NAMALWA (cell line): Measurements from ENCODE around the gene ZNF48.

Experiments used
- DNase-seq: peaks from one replicate; pipeline ENCODE4 v3.0.0-alpha.2; 2015; ENCODE audit warnings: low spot score

ZNF48 gene

DNA sequence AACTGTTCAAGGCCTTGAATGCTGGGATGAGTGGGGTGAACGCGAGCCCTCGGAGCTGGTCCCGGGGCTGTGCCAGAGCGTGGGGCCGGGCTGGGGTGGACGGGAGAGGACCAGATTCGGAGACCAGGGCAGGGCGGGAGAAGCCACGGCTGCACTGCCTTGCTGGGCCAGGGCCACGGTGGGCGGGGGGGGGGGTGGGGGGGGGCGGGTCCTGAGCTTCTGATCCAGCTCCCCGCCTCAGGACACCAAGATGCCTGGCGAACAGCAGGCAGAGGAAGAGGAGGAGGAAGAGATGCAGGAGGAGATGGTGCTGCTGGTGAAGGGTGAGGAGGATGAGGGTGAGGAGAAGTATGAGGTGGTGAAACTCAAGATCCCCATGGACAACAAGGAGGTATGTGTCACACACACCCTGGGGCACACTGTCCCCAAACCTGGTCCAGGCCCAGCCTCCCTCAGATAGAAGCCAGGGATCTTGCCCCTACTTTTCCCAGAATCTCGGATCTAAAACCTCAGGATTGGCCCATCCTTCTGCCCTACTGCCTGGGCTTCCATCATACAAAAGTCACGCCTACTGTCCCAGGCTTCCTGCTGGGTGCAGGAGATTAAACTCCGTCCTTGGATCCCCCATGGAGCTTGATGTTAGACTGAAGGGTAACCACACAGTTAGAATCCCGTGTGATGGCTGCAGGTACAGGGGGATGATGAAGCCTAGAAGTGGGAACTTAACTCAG is 12.7 kb downstream of the ZNF48 start:
- peak; percentile 27 for DNase-seq

DNA sequence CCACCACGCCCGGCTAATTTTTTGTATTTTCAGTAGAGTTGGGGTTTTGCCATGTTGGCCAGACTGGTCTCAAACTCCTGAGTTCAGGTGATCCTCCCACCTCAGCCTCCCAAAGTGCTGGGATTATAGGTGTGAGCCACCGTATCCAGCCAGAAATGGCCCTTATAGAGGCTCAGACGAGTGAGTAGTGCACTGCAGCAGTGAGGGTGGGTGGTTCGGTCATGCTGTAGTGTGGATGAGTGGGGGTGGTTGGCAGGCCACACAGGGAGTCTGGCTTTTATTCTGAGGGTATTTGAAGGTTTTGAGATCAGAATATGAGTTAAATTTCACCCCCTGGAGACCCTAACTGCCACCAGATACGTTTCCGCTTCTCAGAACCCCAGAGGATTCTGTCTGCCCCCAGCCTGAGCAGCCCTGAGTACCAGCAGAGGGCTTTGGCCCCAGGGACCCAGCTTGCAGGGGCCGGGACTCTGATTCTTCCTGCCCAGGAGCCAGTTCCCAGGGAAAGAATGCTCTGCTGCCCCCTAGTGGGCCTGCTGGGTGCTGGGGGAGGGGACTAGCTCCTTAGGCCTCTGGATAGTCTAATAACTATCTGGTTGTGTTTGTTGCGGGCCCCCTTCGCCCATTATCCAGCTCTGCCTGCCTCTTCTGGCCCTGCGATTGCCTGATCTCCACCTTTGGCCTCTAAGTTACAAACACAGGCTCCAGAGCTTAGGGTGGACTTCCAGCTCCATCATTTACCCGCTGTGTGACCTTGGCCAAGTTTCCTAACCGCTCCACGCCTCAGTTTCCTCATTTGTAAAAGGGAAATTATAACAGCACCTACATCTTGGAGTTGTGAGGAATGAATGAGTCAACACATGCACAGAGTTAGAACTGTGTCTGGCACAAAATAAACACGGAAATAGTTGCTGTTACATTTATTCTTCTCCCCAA is 14.2 kb downstream of the ZNF48 start:
- DNase-seq, result peak; percentile 96

- no peak for DNase-seq
Measured at GRCh38 chr16:30413112-30413806, 18.0 kb downstream of the ZNF48 start.

GRCh38 chr16:30414159-30414558 is 18.9 kb downstream of the ZNF48 start:
- DNase-seq, result no peak

DNA sequence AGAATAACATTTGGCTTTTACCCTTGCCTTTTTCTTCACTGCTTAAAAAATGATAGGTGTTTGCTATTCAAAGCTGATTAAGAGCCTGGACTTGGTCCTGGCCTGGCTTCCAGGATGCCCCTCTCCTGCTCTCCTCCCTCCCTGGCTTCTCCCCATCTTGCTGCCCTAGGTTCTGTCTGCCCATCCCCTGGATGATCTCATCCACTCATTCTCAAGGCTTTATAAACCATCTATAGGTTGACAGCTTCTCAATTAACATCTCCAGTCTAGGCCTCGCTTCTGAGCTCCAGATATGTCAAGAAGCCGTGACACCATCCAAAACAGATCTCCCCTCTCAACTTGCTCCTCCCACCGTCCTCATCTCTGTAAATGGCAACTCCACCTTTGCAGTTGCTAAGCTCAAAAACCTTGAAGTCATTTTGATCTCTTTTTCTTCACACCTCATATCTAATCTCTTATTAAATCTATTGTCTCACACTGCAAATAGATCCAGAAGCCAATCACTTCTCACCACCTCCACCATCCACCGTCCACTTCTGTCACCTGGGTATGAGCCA is 20.9 kb downstream of the ZNF48 start:
- DNase-seq, result no peak

- no peak for DNase-seq
Measured at GRCh38 chr16:30416624-30417528, 21.7 kb downstream of the ZNF48 start.

GRCh38 chr16:30417529-30418349 is 22.5 kb downstream of the ZNF48 start:
- DNase-seq, result peak; percentile 80

- DNase-seq, result no peak
Measured at GRCh38 chr16:30418350-30419181, 23.3 kb downstream of the ZNF48 start.

DNA sequence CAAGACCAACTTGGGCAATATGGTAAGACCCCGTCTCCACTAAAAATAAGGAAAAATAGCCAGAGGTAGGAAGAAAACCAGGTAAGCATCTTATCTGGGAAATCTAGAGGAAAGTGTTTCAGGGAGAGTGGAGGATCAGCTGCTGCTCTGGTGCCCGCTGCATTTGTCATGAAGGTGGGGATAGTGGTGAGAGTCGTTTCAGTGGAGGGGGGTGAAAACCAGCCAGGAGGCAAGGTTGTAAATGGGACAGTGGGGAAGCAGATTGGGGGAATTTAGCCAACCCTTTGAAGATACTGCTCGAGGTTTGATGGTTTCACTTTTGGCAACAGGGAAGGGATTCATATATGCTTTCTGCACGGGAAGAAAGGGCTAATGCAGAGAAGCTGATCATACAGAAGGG is 25.8 kb downstream of the ZNF48 start:
- no peak for DNase-seq

DNA sequence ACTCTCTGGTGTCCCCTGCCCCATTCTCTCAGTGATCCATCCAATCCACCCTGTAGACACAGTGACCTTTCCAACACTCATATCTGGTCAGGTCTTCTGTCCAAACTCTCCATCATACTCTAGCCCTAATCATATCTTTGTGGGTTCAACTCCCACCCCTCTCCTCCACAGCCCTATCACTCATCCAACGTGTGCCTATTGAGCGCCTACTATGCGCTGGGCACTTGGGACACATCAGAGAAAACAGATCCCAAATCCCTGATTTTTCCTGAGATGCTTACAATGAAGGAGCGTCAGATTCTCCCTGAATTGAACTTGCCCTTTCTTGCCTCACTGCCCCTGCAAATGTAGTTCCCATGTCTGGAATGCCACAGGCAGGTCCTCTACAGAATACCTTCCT is 32.8 kb downstream of the ZNF48 start:
- no peak for DNase-seq

GRCh38 chr16:30429418-30429677 is 34.1 kb downstream of the ZNF48 start:
- DNase-seq, result no peak

DNA sequence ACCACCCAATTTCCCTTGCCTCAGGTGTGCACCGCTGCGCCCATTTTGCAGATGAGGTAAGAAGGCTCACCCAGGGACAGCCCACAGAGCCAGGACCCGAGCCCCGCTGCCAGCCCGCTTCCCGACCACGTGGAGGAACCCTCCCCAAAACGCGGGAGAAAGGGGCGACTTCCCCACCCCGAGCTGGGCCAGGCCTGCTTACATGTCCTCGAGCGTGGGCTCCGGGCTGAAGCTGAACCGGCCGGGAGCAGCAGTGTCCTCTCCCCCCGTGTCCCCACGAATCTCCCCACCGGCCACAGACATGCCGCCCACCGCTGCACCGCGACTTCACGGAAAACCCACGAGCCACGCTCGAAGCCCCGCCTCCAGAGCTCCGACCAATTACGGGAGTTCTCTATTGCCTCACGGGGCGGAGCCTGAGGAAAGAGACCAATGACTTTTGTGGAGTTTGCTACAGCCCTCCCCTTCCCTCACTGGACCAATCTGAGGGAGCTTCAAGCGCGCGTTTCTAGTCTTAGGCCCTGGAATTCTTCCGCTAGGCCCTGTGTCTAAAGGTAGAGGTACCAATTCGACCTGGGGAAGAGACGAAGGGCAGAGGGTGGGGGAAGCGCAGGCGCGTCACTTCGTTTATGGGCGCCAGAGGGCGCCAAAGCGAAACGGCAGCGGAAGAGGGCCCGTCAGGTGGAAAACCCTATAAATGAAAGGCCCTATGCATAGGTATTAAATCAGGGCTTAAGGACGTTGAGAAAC is 34.6 kb downstream of the ZNF48 start, which contains the start of gene DCTPP1:
TSS of gene DCTPP1 (minus strand) at position 353 of the 750 bp plus-strand sequence. CDS start at position 303, 50 bp downstream.
- peak; percentile 100 for DNase-seq

DNA sequence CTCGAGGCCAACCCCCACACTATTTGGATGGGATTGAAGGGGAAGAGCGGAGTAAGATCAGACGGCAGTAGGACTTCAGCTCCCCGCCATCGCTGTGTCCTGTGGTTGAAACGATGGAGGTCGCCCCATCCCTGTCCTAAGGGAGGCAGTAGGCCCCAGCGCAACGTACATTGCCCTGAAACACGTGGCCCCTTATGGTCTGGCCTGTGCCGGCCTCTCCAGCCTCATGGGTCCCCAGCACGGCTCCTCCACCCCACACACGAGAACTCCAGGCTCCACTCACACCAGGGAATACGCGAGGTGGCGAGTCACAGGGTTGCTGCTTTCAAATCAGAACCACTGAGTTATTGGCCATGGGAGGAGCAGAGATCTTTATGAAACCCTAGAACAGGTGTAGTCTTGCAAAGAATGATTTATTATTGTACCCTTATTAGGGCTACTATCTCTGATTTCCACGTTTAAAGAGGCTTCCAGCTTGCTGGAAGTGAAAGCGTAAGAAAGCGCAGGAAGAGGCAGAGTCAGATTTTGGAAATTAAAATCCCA is 35.3 kb downstream of the ZNF48 start:
- no peak for DNase-seq

- no peak for DNase-seq
Measured at GRCh38 chr16:30434852-30435251, 39.6 kb downstream of the ZNF48 start.

- DNase-seq, result no peak
Measured at GRCh38 chr16:30437511-30438046, 42.4 kb downstream of the ZNF48 start.

GRCh38 chr16:30438835-30439234 is 43.6 kb downstream of the ZNF48 start:
- no peak for DNase-seq

DNA sequence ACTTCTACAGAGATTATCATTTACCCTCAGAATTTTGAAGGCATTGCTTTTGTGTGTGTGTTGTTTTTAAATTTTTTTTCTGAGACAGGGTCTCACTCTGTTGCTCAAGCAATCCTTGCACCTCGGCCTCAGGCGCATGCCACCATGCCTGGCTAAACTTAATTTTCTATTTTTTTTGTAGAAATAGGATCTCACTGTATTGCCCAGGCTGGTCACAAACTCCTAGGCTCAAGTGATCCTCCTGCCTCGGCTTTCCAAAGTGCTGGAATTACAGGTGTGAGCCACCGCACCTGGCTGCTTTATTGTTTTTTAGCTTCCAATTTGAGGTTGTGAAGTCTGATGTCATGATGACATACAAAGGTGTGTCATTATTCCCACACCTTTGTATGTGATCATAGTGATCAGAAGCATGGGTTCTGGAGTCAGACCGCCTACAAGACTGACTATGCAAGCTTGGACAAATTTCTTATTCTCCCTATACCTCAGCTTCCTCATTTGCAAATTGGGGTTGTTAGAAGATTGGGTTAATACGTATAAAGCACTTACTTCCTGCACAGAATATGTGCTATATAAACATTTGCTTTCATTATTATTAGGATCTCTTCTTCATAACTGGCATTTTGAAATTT is 44.6 kb downstream of the ZNF48 start:
- no peak for DNase-seq

DNA sequence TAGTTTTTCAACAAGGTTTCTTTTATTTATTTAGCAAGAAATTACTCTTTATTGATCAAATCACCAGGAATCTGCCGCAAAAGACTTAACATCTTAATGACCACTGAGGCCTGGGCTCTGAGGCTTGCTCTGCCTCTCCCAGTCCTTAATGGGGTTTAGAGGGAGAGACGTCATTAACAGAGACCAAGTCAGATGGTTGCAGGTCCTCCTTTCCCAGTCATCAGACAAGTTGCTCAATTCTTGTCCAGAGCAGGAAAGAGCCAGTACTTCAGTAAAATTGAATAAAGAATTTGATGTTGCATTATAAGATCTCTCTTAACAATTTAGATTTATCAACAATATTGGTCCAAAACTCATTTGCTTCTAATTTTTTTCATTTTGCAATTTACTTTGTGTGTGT is 48.4 kb downstream of the ZNF48 start:
- DNase-seq, result no peak
